ENCODE results near the gene NFASC. TPM values are rescaled to one million over a fixed set of nuclear protein-coding genes. Genes with fewer than 3 reads are reported as not detected.

The NFASC gene
- polyA plus RNA-seq, 12 donors: 1.0 to 2.5 (median 1.3) TPM; not detected in 1

GRCh38 chr1:204927673-204928641 lies 57.3 kb downstream of the NFASC start:
- no peak for DNase-seq

GRCh38 chr1:204928671-204929486 lies 58.2 kb downstream of the NFASC start:
- DNase-seq: no peak

- no peak for DNase-seq
Observed at GRCh38 chr1:204929487-204930154, 59.0 kb downstream of the NFASC start.

- no peak for DNase-seq
Observed at GRCh38 chr1:204930155-204930523, 59.5 kb downstream of the NFASC start.

GRCh38 chr1:204931313-204931712 lies 60.7 kb downstream of the NFASC start:
- no peak for DNase-seq

GRCh38 chr1:204931768-204932572 lies 61.3 kb downstream of the NFASC start:
- DNase-seq: no peak

- DNase-seq: no peak
Observed at GRCh38 chr1:204932573-204932909, 61.9 kb downstream of the NFASC start.

- DNase-seq: no peak
Observed at GRCh38 chr1:204935155-204935554, 64.5 kb downstream of the NFASC start.

- DNase-seq: no peak
Observed at GRCh38 chr1:204936765-204937164, 66.1 kb downstream of the NFASC start.

GRCh38 chr1:204937901-204938300 lies 67.2 kb downstream of the NFASC start:
- DNase-seq: no peak

- no peak for DNase-seq
Observed at GRCh38 chr1:204940591-204940990, 69.9 kb downstream of the NFASC start.

- DNase-seq: peak; percentile 22
Observed at GRCh38 chr1:204941421-204942338, 71.0 kb downstream of the NFASC start.

GRCh38 chr1:204943495-204943894 lies 72.8 kb downstream of the NFASC start:
- DNase-seq: no peak

- DNase-seq: no peak
Observed at GRCh38 chr1:204944662-204945061, 74.0 kb downstream of the NFASC start.

GRCh38 chr1:204945565-204945977 lies 74.9 kb downstream of the NFASC start:
- no peak for DNase-seq

- no peak for DNase-seq
Observed at GRCh38 chr1:204946640-204947039, 76.0 kb downstream of the NFASC start.

GRCh38 chr1:204947338-204947737 lies 76.7 kb downstream of the NFASC start:
- no peak for DNase-seq

- no peak for DNase-seq
Observed at GRCh38 chr1:204947747-204948146, 77.1 kb downstream of the NFASC start.

GRCh38 chr1:204950353-204951001 lies 79.8 kb downstream of the NFASC start:
- DNase-seq: no peak
